ENCODE measurements around the gene PACS1. TPM values are rescaled to one million over a fixed set of nuclear protein-coding genes. Genes with fewer than 3 reads are reported as not detected.

The PACS1 gene
- total RNA-seq, 1 donor from 2014 or later = 121 TPM

GRCh38 chr11:66285250-66285947 is 215.3 kb downstream of the PACS1 start:
- Mint-ChIP-seq H3K9me3 (no peaks in the 10 kb centered on the region), H3K27ac (no peak overlapping the region), H3K4me1 (peaks cover 46% of the 10 kb centered on the region), H3K36me3 (ENCODE audit: low read depth) (peaks cover 19% of the 10 kb centered on the region), H3K4me3 (peak overlapping the region; percentile 15), H3K27me3 (no peaks in the 10 kb centered on the region)
- ATAC-seq (ENCODE audit: low read depth) = no peak
- ChIA-PET CTCF (no interaction called here), POLR2A (no interaction called here)
- intact Hi-C loops (cut with micrococcal nuclease) = no loop called here
- no peak for DNase-seq
- TF ChIP-seq CTCF (IDR thresholded peaks at IDR 0.05) = no peak

- ChIA-PET CTCF (interaction anchor here (1.0 kb wide), 1 partner anchor 100 kb away, joined by 3 read pairs; no protein-coding TSS in a partner anchor), POLR2A (interaction anchor here (0.6 kb wide), 1 partner anchor 26 kb away, joined by 3 read pairs; no protein-coding TSS in a partner anchor)
- ATAC-seq (ENCODE audit: low read depth) (no peak), DNase-seq (no peak)
- peaks cover 4% of the 10 kb centered on the region for H3K27me3 Mint-ChIP-seq
- peaks cover 19% of the 10 kb centered on the region for H3K36me3 Mint-ChIP-seq (ENCODE audit: low read depth)
- no peaks in the 10 kb centered on the region for H3K9me3 Mint-ChIP-seq
- intact Hi-C loops (cut with micrococcal nuclease) = no loop called here
- no peak overlapping the region for H3K4me3 Mint-ChIP-seq
- peaks cover 44% of the 10 kb centered on the region for H3K4me1 Mint-ChIP-seq
- no peak overlapping the region for H3K27ac Mint-ChIP-seq
- no peak for TF ChIP-seq CTCF (IDR thresholded peaks at IDR 0.05)
Observed at GRCh38 chr11:66286699-66287098, 216.6 kb downstream of the PACS1 start.

- H3K9me3 Mint-ChIP-seq = no peaks in the 10 kb centered on the region
- H3K4me1 Mint-ChIP-seq = peaks cover 38% of the 10 kb centered on the region
- no peak for ATAC-seq (ENCODE audit: low read depth)
- ChIA-PET POLR2A (interaction anchor here (0.6 to 0.9 kb wide), 2 partner anchors 25 kb away, joined by 3 read pairs; no protein-coding TSS in a partner anchor), CTCF (interaction anchor here (1.0 kb wide), 1 partner anchor 99 kb away, joined by 3 read pairs; no protein-coding TSS in a partner anchor)
- peaks cover 4% of the 10 kb centered on the region for H3K27me3 Mint-ChIP-seq
- intact Hi-C loops (cut with micrococcal nuclease) = no loop called here
- no peak overlapping the region for H3K27ac Mint-ChIP-seq
- peaks cover 19% of the 10 kb centered on the region for H3K36me3 Mint-ChIP-seq (ENCODE audit: low read depth)
- TF ChIP-seq CTCF (IDR thresholded peaks at IDR 0.05) = no peak
- DNase-seq = no peak
- H3K4me3 Mint-ChIP-seq = peak overlapping the region; percentile 89
Observed at GRCh38 chr11:66287211-66287888, 217.3 kb downstream of the PACS1 start.

- H3K9me3 Mint-ChIP-seq = no peaks in the 10 kb centered on the region
- ChIA-PET POLR2A (interaction anchor here (0.6 to 4.0 kb wide), 11 partner anchors 11 to 429 kb away, joined by 3 to 42 read pairs (median 7); partner anchors contain the start of genes BRMS1, CNIH2, PELI3 and RAB1B), CTCF (interaction anchor here (1.4 to 1.7 kb wide), 2 partner anchors 24 to 243 kb away, joined by 3 to 10 read pairs; no protein-coding TSS in a partner anchor)
- peaks cover 11% of the 10 kb centered on the region for H3K27me3 Mint-ChIP-seq
- peaks cover 19% of the 10 kb centered on the region for H3K36me3 Mint-ChIP-seq (ENCODE audit: low read depth)
- DNase-seq (no peak), ATAC-seq (ENCODE audit: low read depth) (no peak)
- peak overlapping the region; percentile 83 for H3K27ac Mint-ChIP-seq
- peaks cover 33% of the 10 kb centered on the region for H3K4me1 Mint-ChIP-seq
- TF ChIP-seq CTCF (IDR thresholded peaks at IDR 0.05) = no peak
- intact Hi-C loops (cut with micrococcal nuclease) = loop anchor here (2.0 kb wide), 1 partner anchor 41 kb away; no protein-coding TSS in a partner anchor
- peak overlapping the region; percentile 89 for H3K4me3 Mint-ChIP-seq
Observed at GRCh38 chr11:66287889-66288670, 218.0 kb downstream of the PACS1 start.

All from activated B cell treated with CpG ODN at 0.5 μM for 24 hours (primary cell).